GM18499 (cell line): ENCODE results near the gene HOXD9.

ENCODE experiments used
- ATAC-seq: cut with Tn5 transposase; IDR thresholded peaks from one replicate; pipeline ENCODE4 v1.9.1; 2021; ENCODE audit warnings: moderate number of reproducible peaks; ENCODE audit not compliant: insufficient read depth, unreplicated experiment

HOXD9 gene

DNA sequence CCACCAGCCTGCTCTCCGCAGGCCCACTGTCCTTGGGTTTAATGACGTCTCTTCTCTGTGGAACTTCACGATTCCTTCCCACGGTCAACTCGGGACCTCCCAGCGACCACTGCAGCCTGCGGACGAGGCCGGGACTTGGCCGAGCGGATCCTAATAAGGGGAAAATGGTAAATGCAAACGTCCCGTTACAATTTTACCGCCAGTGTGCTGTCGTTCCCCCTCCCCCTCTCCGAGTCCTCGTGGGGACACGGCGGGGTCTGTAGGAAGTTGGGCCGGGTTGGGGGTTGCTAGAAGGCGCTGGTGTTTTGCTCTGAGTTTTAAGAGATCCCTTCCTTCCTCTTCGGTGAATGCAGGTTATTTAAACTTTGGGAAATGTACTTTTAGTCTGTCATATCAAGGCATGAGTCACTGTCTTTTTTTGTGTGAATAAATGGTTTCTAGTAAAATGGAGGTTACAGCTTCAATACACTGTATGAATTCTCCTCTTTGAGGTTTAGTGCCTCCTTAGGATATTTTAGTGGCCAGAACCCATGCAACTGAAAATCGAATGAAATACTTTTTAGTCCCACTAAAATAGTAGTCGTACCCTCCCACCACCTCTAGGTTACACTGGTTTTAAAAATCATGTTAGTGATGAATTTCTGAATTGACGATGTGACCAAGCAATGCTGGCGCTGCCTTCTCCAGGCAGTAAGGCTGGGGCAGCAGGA, 13.2 kb upstream of the HOXD9 start:
- no peak for ATAC-seq

GRCh38 chr2:176109946-176110345, 12.6 kb upstream of the HOXD9 start:
- ATAC-seq, result no peak

- no peak for ATAC-seq
Observed at GRCh38 chr2:176110415-176111308, 11.9 kb upstream of the HOXD9 start.

DNA sequence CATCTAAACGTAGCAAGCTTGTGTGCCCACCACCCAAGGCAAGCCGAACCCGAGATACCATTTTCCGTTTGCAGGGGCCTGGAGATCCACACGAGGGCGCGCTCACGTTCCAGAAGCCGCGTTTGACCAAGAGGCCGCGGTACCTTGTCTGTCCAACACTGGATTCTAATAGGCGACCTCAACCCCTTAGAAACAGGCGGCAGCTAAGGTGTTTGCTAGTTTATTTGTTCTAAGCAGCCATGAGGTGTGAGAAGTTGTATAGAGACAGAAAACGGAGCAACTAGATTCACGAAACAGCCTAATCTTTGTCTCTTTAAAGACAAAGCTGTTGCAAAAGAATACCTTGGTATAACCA, 11.2 kb upstream of the HOXD9 start:
- ATAC-seq, result no peak

DNA sequence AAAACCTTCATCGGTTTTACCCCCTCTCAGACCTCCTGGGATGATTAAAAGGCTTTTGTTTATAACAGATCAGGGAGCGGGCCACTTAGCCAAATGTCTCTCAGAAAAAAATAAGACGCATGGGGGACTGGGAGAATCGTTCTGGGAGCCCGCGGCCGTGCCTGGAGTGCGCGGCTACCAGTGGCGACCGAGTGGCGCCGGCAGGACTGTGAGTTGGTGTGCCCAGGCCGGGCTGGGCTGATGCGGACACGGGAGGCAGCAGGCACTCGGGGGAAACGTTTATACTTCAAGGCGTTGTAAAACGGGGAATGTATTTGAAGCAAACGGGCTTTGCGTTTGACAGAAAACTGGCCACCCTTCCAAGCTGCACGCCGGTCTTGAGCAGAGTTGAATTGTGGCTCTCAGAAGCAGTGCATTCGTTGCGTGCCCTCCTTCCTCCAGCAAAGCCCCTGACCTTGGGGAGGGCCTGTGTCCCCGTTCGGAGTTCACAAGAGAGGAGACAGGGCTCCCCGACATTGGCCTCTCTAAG, 10.6 kb upstream of the HOXD9 start:
- no peak for ATAC-seq

DNA sequence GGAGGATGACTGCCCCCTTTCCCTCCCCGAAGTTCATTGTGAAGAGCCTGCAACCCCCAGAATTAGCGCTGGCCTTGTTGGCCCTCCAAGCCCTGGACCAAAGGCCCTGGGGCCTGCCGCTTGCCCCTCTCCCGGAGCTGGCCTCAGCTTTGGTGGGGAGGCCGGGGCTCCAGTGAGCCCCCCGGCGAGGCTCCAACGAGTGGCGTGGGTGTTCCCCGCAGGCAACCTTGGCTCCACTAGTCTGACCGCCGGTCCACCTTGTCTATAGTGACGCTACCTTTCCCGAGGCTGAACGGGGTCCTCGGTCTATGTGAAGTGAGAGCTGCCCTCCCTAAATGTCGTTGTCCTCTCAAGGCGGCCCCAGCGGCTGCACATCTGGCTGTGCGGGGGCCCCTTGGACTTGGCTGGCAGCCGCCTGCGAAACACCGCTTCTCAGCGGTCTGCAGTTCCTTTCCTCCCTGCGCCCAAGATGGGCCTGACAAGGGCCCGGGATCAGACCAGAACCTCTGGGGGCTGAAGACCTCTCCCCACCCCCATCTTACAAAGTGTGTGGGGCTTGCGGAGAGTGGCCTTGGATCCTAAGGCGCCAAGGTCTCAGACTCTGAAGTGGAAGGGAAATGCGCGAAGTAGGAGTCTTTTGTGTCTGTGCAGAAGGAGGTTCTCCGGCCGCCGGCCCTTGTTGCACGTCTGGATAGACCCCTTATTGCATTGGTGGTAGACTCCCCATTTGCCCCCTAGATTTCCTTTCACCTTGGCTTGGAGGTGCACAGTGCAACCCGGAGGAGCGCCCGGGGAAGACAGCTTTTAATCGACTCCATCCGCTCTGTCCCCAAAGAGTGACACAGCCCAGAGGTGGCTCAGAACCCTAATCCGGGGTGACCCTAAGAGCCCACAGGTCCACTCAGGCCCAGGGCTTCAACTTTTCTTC, 9.9 kb upstream of the HOXD9 start:
- no peak for ATAC-seq

DNA sequence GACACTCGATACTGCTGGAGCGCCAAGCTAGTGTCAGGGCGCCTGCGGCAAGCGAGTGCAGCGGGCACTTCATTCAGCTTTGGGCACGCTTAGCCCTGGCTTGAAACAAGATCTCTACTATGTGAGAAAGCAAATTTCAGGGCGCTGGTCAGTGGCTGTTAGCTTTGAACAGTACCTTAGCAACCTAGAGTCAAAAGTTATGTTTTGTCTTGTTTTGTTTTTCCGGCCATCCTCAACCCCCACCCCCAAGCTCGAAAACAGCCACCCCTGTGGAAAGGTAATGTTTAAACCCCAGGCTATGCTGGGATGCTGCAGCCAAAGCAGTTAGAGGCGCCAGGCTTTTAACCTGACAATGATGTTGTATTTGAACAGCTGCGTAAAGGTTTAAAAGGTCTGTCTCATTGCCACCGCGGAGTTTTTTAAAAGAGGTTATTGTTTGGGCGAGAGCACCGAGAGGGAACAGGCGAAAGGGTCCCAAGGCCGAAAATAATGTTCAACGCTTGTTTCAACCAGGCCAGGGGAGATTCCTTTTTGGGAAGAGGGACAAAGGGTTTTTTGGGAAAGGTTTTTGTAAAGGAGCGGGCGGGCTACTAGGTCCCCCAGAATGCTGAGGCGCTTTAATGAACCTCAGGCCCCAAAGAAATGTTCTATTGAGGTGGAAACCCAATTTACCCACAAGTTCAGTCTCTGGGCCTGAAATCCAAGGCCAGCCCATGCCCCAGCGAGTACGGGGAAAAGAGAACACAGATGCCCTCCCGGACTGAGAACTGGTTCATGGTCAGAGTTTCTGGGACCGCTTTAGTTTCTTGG, 8.2 kb upstream of the HOXD9 start:
- ATAC-seq, result no peak

DNA sequence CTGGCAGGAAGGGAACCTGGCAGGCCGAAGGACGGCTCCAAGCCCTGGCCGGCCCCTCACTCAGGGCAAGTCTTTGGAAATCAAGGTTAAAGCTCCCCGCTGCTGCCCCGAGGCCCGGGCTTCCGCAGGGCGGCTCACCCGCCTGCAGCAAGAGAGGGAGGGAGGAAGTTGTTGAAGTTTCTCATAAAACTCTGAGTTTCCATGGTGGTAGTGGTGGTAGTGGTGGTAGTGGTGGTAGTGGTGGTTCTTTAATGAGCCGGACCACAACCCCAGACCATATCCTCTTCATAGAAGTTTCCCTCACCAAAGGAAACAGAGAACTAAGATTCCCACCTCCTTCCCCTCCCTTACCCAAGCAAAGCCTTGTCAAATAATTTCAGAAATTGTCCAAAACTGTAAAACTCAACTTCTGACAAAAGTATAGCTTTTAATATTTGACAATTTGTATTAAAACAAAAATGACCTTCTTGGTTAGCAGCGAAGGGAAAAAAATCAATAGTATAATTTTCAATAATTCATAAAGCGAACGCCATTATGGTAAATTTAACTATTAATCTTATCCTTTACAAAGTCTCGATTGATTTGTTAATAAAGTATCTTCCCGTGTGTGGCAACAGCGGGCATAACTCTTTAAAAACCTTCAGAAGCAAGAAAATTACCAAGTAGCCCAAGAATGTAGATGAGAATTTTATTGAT, 7.4 kb upstream of the HOXD9 start:
- ATAC-seq, result no peak

DNA sequence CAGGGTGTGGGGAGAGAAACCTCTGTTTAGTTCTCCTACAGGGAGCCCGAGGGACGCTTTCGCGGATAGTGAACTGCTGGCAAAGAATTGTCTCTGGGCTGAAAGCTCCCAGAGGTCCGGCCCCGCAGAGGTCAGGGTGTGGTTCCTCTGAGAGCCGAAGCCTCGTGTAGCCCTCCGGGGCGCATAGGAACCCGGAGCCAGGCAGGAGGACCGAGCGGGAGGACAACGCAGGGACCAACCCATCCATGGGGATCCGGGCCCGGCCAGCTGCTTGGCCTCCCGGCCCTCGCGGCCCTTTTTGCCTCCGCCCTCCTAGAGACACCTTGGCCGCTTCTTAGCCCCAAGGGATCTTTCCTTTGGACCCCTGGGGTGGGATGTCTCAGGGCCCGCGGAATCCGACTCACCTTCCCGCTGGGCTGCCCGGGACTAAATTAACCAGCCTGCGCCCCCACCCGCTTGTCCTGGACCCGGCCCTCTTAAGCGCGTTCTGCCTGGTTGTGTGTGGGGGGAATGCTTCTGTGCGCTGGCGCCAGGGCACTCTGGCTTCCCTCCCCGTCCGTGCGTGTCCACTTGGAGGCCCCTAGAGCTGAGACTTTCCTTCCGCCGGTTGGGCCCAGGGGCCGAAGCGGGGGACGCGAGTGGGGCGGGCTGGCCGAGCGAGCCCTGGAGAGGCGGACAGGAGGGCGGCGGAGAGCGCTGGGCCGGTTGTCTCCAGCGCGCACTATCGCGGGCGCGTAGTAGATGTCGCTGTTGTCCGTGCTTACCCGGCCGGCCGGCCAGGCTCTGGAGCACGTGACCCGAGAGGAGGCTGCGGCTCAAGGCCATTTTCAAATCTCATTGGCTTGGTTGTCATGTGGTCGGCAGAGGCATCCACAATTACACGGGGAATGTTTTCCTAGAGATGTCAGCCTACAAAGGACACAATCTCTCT, 6.4 kb upstream of the HOXD9 start, which contains the start of gene HOXD10:
Gene HOXD10 (plus strand): TSS at position 896 of the 931 bp plus-strand sequence. CDS start 56 bp downstream, outside the sequence.
- no peak for ATAC-seq

- no peak for ATAC-seq
Observed at GRCh38 chr2:176117162-176117822, 5.2 kb upstream of the HOXD9 start.

DNA sequence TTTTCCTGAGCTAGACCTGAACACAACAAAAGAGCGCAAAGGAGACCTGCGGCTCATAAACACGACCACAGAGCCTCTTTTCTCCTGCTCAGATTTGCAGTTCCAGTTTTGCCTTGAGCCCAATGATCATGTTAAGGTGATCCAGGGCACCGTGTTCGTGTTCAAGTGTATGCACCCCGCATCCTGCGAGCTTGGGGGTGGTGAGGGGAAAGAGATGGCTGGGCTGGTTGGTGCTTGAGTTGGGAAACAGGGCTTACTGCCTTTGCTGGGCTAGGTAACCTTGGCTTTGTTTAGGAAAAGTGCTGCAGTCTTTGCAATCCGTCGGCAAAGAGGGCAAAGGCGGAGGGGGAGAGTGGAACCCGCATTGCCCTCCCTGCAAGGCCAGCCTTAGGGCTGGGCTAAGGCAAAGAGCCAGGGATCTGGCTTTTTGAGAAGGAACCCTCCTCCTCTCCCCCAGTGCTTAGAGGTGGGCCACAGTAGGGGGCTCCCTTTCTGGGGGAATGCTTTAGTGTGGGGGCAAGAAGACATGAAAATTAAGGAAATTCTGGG, 4.6 kb upstream of the HOXD9 start:
- ATAC-seq, result no peak

GRCh38 chr2:176118601-176119339, 3.7 kb upstream of the HOXD9 start:
- no peak for ATAC-seq

DNA sequence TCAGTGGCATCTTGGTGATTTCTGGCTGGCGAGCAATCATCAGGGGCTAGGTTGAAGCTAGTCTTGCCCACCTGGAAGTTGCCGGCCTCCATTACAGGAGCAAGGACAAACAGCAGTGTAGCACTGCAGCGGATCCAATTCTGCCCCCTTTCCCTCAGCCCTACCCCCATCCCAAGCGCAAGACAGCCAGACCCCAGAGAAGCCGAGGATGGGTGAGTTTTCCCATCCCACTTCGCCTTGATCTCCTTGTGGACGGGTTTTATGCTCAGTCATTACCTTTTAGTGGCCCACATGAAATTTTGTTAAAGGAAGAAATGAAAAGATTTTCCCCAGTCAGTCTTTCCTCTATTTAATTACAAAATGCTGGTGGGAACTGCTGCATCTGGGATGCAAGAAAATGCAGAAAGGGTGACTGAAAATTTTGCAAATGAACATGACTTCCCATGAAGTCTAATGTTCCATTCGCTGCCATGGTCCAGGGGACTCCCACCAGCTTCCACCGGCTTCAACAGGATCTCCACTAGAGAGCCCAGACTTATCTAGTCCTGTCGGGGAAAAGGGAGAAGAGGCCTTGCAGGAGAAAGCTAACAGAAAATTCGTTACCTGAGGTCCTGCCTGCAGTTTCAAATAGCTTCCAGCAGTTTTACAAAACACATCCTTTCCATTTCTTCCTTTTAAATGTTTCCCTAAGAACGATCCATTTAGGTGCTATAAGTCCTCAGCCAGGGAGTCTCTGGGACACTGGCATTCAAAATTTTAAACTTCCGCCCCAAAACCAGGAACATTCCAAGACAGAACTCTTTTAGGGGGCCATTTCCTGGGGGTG, 1.9 kb upstream of the HOXD9 start:
- no peak for ATAC-seq

DNA sequence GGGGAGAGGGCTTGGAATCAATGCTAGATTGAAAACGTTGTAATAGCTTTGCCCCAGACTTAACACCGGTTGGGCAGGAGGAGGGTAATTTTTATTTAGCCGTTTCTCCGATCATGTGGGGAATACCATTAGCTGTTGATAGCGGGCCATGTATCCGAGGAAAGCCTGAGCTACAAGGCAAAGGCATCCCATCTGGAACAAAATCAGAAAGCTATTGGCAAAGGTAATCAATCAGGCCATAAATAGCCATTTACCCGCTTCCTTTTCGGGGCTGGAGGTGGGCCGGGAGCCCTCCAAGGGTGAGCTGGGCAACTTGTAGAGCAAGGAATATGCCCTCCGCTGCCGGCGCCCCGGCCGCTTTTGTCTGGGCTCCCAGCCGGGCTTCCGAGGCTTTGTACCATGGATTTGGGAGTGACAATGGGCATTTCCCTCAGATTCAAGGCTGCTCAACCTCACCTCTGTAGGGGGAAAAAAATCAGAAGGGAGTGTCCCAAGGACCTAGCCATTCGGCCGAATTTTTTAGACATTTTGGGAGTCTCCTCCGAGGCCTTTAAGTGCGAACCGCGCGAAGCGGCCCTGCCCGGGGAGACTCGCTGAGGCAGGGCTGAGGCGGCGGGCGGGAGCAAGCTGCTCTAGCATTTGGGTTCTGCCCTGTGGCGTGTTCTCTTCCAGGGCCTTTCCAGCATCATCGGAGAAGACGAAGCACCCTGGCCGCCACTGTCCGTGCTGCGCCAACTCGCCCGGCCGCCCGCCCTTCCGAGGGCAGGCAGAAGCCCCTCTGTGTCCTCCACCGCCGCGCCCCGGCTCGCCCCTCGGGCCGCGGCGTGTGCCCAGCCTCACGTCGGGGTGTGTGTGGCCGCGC, 1.1 kb upstream of the HOXD9 start:
- ATAC-seq, result no peak
